H1 (cell line): Measurements from ENCODE around the gene DCAF8. TPM values are rescaled to one million over a fixed set of nuclear protein-coding genes. Genes with fewer than 3 reads are reported as not detected.

Experiments used
- BACH1 ChIP-seq: IDR thresholded peaks from 2 replicates; pipeline ENCODE4 v1.6.1; 2012; ENCODE audit warnings: low read length, improper control_type of control experiment
- HDAC2 ChIP-seq, 2 experiments: fragments of 300-600 bp in 1 of 2; sonication (generic) in 1 of 2; IDR thresholded peaks; 2 replicates each; pipeline ENCODE4 v1.6.1; 2011 to 2012; ENCODE audit warnings: low read depth in 2 of 2, low read length in 2 of 2, mild to moderate bottlenecking in 2 of 2, moderate library complexity in 2 of 2, borderline replicate concordance in 1 of 2, inconsistent platforms in 1 of 2
- HDAC6 ChIP-seq: IDR thresholded peaks from one replicate; pipeline ENCODE4 v1.7.1; 2012; ENCODE audit warnings: low read depth, mild to moderate bottlenecking, inconsistent platforms, low read length, moderate library complexity
- POU5F1 ChIP-seq: IDR thresholded peaks from 2 replicates; pipeline ENCODE4 v1.6.1; 2011; ENCODE audit warnings: low read depth, mild to moderate bottlenecking, low read length, moderate library complexity
- RBBP5 ChIP-seq: IDR thresholded peaks from 2 replicates; pipeline ENCODE4 v1.7.1; 2012; ENCODE audit warnings: low read depth, mild to moderate bottlenecking, inconsistent platforms, low read length, moderate library complexity, borderline replicate concordance
- polyA plus RNA-seq, 7 experiments: library from polyadenylated mRNA; depleted of rRNA in 3 of 7; stranded (reverse) in 5 of 7; unstranded in 2 of 7; fragments of >200 nt in 5 of 7; fragments of 200-250 nt in 2 of 7; gene quantifications; 1 replicate in 5 of 7; 2 replicates in 1 of 7; 4 replicates in 1 of 7; pipeline versions ENCODE4 v1.2.1 to v1.2.3, GENCODE V29; 2011 to 2013; ENCODE audit warnings: missing spikeins in 2 of 7, mixed read lengths in 2 of 7
- total RNA-seq: library from RNA; stranded (reverse); fragmentation: NEBNext Ultra II Directional; extraction: Animal tissue kit (Norgen Biotek cat#: 25700); gene quantifications from 2 replicates; pipeline ENCODE4 v1.2.1, GENCODE V29; 2021
- TF ChIP-seq, protein P1 (sequence below): IDR thresholded peaks from 2 replicates; pipeline ENCODE4 v1.6.1; 2012; ENCODE audit warnings: low read length, inconsistent platforms
- TF ChIP-seq, protein P2 (sequence below): fragments of 300-600 bp; sonication (generic); IDR thresholded peaks from 2 replicates; pipeline ENCODE4 v1.7.1; 2012; ENCODE audit warnings: low read length, moderate library complexity, mild to moderate bottlenecking, inconsistent platforms; ENCODE audit not compliant: insufficient replicate concordance

Gene DCAF8
- total and polyA plus RNA-seq, 2 of the 8 experiments (the other 6 are each of a cell fraction or from before 2014, with no cell fraction given) = 68.2 to 110 TPM

DNA sequence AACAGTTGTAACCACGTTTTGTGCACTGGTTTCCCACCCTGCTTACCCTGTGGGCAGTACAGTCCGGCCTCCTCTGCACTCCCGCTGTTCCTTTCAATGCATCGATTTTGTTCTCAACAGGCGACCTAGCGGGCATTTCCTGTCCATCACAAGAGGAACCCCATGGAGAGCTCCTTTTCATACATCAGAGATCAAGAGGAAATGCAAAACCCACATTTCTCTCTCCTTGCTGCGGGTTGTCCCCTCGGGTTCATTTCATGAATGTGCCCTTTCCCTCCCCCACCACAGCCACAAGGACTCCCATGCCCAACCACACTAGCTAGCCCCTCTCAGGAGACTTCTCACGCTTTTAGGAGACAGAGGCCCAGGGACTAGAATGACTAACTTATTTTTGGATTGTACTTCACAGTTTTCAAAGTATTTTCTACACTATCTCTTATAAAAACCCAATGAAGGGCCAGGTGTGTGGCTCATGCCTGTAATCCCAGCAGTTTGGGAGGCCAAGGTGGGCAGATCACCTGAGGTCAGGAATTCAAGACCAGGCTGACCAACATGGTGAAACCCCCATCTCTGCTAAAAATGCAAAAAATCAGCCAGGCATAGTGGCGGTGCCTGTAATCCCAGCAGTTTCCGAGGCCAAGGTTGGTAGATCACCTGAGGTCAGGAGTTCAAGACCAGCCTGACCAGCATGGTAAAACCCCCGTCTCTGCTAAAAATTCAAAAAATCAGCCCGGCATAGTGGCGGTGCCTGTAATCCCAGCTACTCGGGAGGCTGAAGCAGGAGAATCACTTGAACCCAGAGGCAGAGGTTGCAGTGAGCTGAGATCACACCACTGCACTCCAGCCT lies 92.6 kb downstream of the DCAF8 start (continued):
- TF ChIP-seq RBBP5 (peak; percentile 66; the same call in 1 of the 2 replicates), HDAC6 (no peak), BACH1 (0 out of 2 replicates have a peak, but pooled peaks have one; percentile 73), HDAC2 (IDR thresholded peaks at IDR 0.05; ENCODE audit: borderline replicate concordance in 1 of 2, low read depth in 2 of 2, low read length in 2 of 2) (peak; percentile 92 to 98; a peak in 3 of 4 replicates), POU5F1 (peak; percentile 61; the same call in 1 of the 2 replicates)
- TF ChIP-seq, protein P1, sequence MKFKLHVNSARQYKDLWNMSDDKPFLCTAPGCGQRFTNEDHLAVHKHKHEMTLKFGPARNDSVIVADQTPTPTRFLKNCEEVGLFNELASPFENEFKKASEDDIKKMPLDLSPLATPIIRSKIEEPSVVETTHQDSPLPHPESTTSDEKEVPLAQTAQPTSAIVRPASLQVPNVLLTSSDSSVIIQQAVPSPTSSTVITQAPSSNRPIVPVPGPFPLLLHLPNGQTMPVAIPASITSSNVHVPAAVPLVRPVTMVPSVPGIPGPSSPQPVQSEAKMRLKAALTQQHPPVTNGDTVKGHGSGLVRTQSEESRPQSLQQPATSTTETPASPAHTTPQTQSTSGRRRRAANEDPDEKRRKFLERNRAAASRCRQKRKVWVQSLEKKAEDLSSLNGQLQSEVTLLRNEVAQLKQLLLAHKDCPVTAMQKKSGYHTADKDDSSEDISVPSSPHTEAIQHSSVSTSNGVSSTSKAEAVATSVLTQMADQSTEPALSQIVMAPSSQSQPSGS = peak; percentile 87
- TF ChIP-seq, protein P2, sequence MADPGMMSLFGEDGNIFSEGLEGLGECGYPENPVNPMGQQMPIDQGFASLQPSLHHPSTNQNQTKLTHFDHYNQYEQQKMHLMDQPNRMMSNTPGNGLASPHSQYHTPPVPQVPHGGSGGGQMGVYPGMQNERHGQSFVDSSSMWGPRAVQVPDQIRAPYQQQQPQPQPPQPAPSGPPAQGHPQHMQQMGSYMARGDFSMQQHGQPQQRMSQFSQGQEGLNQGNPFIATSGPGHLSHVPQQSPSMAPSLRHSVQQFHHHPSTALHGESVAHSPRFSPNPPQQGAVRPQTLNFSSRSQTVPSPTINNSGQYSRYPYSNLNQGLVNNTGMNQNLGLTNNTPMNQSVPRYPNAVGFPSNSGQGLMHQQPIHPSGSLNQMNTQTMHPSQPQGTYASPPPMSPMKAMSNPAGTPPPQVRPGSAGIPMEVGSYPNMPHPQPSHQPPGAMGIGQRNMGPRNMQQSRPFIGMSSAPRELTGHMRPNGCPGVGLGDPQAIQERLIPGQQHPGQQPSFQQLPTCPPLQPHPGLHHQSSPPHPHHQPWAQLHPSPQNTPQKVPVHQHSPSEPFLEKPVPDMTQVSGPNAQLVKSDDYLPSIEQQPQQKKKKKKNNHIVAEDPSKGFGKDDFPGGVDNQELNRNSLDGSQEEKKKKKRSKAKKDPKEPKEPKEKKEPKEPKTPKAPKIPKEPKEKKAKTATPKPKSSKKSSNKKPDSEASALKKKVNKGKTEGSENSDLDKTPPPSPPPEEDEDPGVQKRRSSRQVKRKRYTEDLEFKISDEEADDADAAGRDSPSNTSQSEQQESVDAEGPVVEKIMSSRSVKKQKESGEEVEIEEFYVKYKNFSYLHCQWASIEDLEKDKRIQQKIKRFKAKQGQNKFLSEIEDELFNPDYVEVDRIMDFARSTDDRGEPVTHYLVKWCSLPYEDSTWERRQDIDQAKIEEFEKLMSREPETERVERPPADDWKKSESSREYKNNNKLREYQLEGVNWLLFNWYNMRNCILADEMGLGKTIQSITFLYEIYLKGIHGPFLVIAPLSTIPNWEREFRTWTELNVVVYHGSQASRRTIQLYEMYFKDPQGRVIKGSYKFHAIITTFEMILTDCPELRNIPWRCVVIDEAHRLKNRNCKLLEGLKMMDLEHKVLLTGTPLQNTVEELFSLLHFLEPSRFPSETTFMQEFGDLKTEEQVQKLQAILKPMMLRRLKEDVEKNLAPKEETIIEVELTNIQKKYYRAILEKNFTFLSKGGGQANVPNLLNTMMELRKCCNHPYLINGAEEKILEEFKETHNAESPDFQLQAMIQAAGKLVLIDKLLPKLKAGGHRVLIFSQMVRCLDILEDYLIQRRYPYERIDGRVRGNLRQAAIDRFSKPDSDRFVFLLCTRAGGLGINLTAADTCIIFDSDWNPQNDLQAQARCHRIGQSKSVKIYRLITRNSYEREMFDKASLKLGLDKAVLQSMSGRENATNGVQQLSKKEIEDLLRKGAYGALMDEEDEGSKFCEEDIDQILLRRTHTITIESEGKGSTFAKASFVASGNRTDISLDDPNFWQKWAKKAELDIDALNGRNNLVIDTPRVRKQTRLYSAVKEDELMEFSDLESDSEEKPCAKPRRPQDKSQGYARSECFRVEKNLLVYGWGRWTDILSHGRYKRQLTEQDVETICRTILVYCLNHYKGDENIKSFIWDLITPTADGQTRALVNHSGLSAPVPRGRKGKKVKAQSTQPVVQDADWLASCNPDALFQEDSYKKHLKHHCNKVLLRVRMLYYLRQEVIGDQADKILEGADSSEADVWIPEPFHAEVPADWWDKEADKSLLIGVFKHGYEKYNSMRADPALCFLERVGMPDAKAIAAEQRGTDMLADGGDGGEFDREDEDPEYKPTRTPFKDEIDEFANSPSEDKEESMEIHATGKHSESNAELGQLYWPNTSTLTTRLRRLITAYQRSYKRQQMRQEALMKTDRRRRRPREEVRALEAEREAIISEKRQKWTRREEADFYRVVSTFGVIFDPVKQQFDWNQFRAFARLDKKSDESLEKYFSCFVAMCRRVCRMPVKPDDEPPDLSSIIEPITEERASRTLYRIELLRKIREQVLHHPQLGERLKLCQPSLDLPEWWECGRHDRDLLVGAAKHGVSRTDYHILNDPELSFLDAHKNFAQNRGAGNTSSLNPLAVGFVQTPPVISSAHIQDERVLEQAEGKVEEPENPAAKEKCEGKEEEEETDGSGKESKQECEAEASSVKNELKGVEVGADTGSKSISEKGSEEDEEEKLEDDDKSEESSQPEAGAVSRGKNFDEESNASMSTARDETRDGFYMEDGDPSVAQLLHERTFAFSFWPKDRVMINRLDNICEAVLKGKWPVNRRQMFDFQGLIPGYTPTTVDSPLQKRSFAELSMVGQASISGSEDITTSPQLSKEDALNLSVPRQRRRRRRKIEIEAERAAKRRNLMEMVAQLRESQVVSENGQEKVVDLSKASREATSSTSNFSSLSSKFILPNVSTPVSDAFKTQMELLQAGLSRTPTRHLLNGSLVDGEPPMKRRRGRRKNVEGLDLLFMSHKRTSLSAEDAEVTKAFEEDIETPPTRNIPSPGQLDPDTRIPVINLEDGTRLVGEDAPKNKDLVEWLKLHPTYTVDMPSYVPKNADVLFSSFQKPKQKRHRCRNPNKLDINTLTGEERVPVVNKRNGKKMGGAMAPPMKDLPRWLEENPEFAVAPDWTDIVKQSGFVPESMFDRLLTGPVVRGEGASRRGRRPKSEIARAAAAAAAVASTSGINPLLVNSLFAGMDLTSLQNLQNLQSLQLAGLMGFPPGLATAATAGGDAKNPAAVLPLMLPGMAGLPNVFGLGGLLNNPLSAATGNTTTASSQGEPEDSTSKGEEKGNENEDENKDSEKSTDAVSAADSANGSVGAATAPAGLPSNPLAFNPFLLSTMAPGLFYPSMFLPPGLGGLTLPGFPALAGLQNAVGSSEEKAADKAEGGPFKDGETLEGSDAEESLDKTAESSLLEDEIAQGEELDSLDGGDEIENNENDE = peak; percentile 69
